ENCODE results near the gene EYA2.

GRCh38 chr20:47129306-47129705, 234.7 kb downstream of the EYA2 start:
- TF ChIP-seq, protein P1, sequence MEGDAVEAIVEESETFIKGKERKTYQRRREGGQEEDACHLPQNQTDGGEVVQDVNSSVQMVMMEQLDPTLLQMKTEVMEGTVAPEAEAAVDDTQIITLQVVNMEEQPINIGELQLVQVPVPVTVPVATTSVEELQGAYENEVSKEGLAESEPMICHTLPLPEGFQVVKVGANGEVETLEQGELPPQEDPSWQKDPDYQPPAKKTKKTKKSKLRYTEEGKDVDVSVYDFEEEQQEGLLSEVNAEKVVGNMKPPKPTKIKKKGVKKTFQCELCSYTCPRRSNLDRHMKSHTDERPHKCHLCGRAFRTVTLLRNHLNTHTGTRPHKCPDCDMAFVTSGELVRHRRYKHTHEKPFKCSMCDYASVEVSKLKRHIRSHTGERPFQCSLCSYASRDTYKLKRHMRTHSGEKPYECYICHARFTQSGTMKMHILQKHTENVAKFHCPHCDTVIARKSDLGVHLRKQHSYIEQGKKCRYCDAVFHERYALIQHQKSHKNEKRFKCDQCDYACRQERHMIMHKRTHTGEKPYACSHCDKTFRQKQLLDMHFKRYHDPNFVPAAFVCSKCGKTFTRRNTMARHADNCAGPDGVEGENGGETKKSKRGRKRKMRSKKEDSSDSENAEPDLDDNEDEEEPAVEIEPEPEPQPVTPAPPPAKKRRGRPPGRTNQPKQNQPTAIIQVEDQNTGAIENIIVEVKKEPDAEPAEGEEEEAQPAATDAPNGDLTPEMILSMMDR (conservative IDR thresholded peaks at IDR 0.05; ENCODE audit: low read depth, low read length), result no peak
- TF ChIP-seq RAD21 (IDR thresholded peaks at IDR 0.05; ENCODE audit: low read length) (no peak), ELK1 (IDR thresholded peaks at IDR 0.05; ENCODE audit: borderline replicate concordance, low read depth, low read length) (no peak), USF2 (IDR thresholded peaks at IDR 0.05; ENCODE audit: low read depth, low read length) (no peak), POLR2A (IDR thresholded peaks at IDR 0.05; ENCODE audit: low read depth, low read length) (no peak), BHLHE40 (IDR thresholded peaks at IDR 0.05; ENCODE audit: low read depth, low read length) (no peak), NFE2L2 (IDR thresholded peaks at IDR 0.05; ENCODE audit: low read depth, low read length) (no peak), RFX5 (IDR thresholded peaks at IDR 0.05; ENCODE audit: low read depth, low read length) (no peak), CEBPB (IDR thresholded peaks at IDR 0.05; ENCODE audit: low read depth, low read length) (no peak)

Data from IMR-90 (cell line).